GM12873 (cell line): ENCODE data around the gene FOXL3.

Source experiments
- TF ChIP-seq, protein P1 (sequence below): IDR thresholded peaks from 2 replicates; pipeline ENCODE4 v1.5.1; 2012; ENCODE audit warnings: low read depth, mild to moderate bottlenecking, moderate library complexity, low read length, control low read depth; ENCODE audit not compliant: insufficient read depth; ENCODE audit errors: missing control alignments

The FOXL3 gene

DNA sequence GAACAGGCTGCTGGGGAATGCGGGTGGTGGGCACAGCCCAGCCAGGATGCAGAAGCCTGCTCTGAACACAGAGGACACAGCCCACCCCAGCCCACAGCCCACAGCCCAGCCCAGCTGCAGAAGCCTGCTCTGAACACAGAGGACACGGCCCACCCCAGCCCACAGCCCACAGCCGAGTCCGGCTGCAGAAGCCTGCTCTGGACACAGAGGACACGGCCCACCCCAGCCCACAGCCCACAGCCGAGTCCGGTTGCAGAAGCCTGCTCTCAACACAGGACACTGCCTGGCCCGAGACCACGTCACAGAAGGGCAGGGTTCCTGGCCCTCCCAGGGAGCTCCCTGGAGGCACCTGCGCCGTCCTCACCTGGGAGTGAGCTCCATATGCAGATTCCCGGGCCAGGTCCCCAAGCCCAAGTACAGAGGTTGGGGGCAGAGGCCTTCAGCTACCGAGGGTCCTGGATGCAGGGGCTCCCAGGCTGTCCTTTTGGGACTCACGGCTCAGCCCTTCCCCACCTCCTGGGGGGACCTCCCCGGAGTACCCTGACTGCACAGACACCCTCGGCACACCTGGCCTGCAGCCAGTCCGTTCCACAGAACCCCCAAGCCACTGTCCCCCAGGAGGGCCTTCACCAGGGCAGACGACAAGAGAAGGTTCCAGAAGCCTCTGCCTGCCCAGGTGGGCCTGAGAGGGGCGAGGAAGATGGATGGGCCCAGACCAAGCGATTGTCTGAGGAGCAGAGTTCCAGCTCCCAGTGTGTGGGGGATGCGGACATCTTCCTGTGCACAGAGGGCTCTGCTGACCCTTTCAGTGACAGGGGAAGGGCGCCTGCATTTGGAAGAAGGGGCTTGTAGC, 23.7 kb upstream of the FOXL3 start:
- TF ChIP-seq, protein P1, sequence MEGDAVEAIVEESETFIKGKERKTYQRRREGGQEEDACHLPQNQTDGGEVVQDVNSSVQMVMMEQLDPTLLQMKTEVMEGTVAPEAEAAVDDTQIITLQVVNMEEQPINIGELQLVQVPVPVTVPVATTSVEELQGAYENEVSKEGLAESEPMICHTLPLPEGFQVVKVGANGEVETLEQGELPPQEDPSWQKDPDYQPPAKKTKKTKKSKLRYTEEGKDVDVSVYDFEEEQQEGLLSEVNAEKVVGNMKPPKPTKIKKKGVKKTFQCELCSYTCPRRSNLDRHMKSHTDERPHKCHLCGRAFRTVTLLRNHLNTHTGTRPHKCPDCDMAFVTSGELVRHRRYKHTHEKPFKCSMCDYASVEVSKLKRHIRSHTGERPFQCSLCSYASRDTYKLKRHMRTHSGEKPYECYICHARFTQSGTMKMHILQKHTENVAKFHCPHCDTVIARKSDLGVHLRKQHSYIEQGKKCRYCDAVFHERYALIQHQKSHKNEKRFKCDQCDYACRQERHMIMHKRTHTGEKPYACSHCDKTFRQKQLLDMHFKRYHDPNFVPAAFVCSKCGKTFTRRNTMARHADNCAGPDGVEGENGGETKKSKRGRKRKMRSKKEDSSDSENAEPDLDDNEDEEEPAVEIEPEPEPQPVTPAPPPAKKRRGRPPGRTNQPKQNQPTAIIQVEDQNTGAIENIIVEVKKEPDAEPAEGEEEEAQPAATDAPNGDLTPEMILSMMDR = no peak

DNA sequence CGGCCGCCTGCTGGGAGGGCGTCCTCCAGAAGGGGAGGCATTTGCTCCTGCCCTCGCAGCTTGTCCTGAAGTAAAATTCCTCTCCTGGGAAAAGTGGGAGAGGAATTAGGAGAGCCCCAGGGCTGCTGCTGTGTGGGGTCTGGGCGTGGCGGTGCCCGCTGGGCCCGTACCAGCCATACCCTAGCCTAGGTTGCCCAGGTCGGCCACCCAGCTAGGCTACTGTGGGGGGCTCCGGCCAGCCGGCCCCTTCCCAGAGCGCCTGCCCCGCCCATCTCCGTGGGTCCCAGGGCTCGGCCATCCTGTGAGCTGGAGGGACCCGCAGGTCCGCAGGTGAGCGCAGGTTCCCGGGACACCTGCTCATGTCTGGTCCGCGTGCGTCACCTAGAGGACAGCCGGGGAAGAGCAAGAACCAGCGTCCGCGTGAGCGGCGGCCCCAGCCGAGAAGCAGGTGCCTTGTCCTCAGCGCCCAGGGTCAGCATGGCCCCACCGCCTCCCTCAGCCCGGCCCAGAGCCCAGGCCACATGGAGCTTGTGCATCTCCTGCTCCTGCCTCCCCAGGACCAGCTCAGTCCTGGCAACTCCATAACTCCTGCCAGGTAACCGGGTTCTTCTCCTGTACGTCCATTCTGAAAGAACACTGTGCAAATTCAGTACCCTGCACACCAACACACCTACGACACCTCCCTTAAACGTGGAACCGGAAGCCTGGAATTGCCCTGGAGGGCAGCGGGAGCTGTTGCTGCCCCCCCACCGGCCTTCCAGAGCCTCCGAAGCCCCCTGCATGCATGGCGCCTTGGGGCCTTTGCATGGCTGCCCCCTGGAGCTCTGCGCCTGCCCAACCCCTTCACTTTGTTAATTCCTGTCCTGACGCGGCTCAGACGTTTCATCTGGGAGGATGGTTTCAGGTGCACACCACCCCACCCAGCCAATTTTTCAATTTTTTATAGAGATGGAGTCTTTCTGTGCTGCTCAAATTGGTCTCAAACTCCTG, 22.8 kb upstream of the FOXL3 start:
- TF ChIP-seq, protein P1 = no peak

GRCh38 chr7:268991-269390, 21.0 kb upstream of the FOXL3 start:
- TF ChIP-seq, protein P1 = no peak

GRCh38 chr7:269721-270120, 20.2 kb upstream of the FOXL3 start:
- TF ChIP-seq, protein P1 = no peak

GRCh38 chr7:270351-270983, 19.5 kb upstream of the FOXL3 start:
- TF ChIP-seq, protein P1 = no peak

- TF ChIP-seq, protein P1 = no peak
Measured at GRCh38 chr7:271266-272107, 18.5 kb upstream of the FOXL3 start.
